Activated CD4-positive, alpha-beta T cell treated with anti-CD3 and anti-CD28 coated beads for 36 hours (primary cell): Measurements from ENCODE around the gene ZNF559. TPM values are rescaled to one million over a fixed set of nuclear protein-coding genes. Genes with fewer than 3 reads are reported as not detected.
A peak's percentile ranks its signal among the peaks of the same experiment; 100 is the strongest.

Source experiments
- ATAC-seq: fragments of 200-7000 bp; cut with Tn5 transposase; one replicate; pipeline ENCODE4 v1.10.0; 2021; ENCODE audit warnings: mild to moderate bottlenecking, moderate library complexity
- CTCF ChIA-PET: fragments of 350-600 bp; sonication (Branson Sonifier 250); formaldehyde crosslinking; loops from one replicate; lab custom pipeline; 2021; ENCODE audit warnings: antibody characterized with exemption; lab: Charles Lee
- POLR2A ChIA-PET: fragments of 350-600 bp; sonication (Branson Sonifier 250); formaldehyde crosslinking; loops from one replicate; lab custom pipeline; 2021; ENCODE audit warnings: antibody characterized with exemption, inconsistent platforms; lab: Charles Lee
- DNase-seq: peaks from one replicate; pipeline ENCODE4 v3.0.0-alpha.2; 2020
- H3K27ac Mint-ChIP-seq: one replicate; pipeline ENCODE4 v1.8.0; 2021; ENCODE audit warnings: mixed read lengths
- H3K27me3 Mint-ChIP-seq: one replicate; pipeline ENCODE4 v1.8.0; 2021; ENCODE audit warnings: mixed read lengths
- H3K36me3 Mint-ChIP-seq: one replicate; pipeline ENCODE4 v1.8.0; 2021; ENCODE audit warnings: low read depth, mixed read lengths
- H3K4me1 Mint-ChIP-seq: one replicate; pipeline ENCODE4 v1.8.0; 2021; ENCODE audit warnings: mixed read lengths
- H3K4me3 Mint-ChIP-seq: one replicate; pipeline ENCODE4 v1.8.0; 2021; ENCODE audit warnings: mild to moderate bottlenecking, moderate library complexity, mixed read lengths
- H3K9me3 Mint-ChIP-seq: one replicate; pipeline ENCODE4 v1.8.0; 2021; ENCODE audit warnings: low read depth, mixed read lengths
- intact Hi-C, 2 experiments: fragments of 100-400 bp; cut with DNase I in 1 of 2; cut with micrococcal nuclease in 1 of 2; formaldehyde crosslinking; loops; one replicate each; pipeline versions ENCODE4 v1.14.2 to v1.15.1; 2022 to 2024; cut with DNase I, micrococcal nuclease
- total RNA-seq, 2 experiments: library from RNA; stranded (reverse); gene quantifications; one replicate each; pipeline ENCODE4 v1.2.3, GENCODE V29; 2021

Gene ZNF559
- total RNA-seq, 2 experiments from 2014 or later, result 11.7 to 13.0 TPM

DNA sequence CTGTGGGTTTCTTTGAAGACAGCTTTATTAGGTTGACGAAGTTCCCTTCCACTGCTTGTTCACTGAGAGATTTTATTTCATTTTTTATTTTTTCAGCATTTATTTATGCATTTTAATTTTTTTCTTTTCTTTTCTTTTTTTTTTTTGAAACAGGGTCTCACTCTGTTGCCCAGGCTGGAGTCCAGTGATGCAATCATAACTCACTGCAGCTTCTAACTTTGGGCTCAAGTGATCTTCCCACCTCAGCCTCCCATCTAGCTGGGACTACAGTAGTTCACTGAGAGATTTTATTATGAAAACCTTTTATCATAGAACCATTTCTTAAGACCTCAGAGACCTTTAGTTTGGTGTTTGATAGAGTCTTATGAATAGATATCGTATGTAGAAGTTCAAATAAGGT, 28.5 kb downstream of the ZNF559 start:
- H3K9me3 Mint-ChIP-seq, result peaks cover 41% of the 10 kb centered on the region
- no peak overlapping the region for H3K4me3 Mint-ChIP-seq
- H3K27me3 Mint-ChIP-seq, result no peaks in the 10 kb centered on the region
- ATAC-seq (no peak), DNase-seq (no peak)
- H3K4me1 Mint-ChIP-seq, result no peaks in the 10 kb centered on the region
- H3K27ac Mint-ChIP-seq, result no peak overlapping the region
- POLR2A ChIA-PET, result no interaction called here
- CTCF ChIA-PET, result no interaction called here
- peaks cover 57% of the 10 kb centered on the region for H3K36me3 Mint-ChIP-seq
- intact Hi-C loops, result no loop called here

DNA sequence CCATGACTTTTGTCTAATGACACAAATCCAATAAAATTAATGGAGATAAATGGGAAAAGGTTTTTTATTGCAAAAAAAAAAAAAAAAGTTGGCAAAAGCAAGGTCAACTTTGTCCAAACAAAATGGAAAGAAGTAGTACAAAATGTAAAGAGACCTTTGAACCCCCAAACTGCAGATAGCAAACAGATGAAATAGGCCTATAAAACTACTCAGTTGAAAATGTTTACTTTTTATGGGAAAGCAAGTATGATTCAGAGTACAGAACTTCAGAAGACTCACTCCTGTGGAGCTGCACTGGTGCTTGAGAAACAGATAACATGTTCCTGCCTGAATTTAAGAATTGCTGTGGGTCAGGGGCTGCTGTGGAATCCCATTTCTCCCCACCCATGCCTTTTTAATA, 29.0 kb downstream of the ZNF559 start:
- H3K4me3 Mint-ChIP-seq, result no peak overlapping the region
- no peaks in the 10 kb centered on the region for H3K27me3 Mint-ChIP-seq
- POLR2A ChIA-PET, result no interaction called here
- peaks cover 59% of the 10 kb centered on the region for H3K36me3 Mint-ChIP-seq
- DNase-seq (no peak), ATAC-seq (no peak)
- peaks cover 42% of the 10 kb centered on the region for H3K9me3 Mint-ChIP-seq
- H3K27ac Mint-ChIP-seq, result no peak overlapping the region
- intact Hi-C loops, result no loop called here
- CTCF ChIA-PET, result no interaction called here
- no peaks in the 10 kb centered on the region for H3K4me1 Mint-ChIP-seq

- no peak for ATAC-seq
- POLR2A ChIA-PET, result no interaction called here
- intact Hi-C loops, result no loop called here
These were observed 30.7 kb downstream of the ZNF559 start for GRCh38 chr19:9354651-9355050.

GRCh38 chr19:9362905-9363304, 38.9 kb downstream of the ZNF559 start, which contains the start of gene ZNF177:
Gene ZNF177 (plus strand): TSS chr19:9363013. CDS start chr19:9378312, 15,299 bp downstream.
- H3K27me3 Mint-ChIP-seq, result peaks cover 4% of the 10 kb centered on the region
- H3K9me3 Mint-ChIP-seq, result peaks cover 48% of the 10 kb centered on the region
- ChIA-PET POLR2A (no interaction called here), CTCF (no interaction called here)
- peak; percentile 11 for DNase-seq
- H3K4me3 Mint-ChIP-seq, result no peak within 1 kb of the TSS
- no peak within 1 kb of the TSS for H3K27ac Mint-ChIP-seq
- no peak for ATAC-seq
- peaks cover 50% of the 10 kb centered on the region for H3K36me3 Mint-ChIP-seq
- no peaks in the 10 kb centered on the region for H3K4me1 Mint-ChIP-seq
- intact Hi-C loops, result no loop called here

More at GRCh38 chr19:9354651-9355050, 30.7 kb downstream of the ZNF559 start:
- peaks cover 58% of the 10 kb centered on the region for H3K36me3 Mint-ChIP-seq
- no peaks in the 10 kb centered on the region for H3K27me3 Mint-ChIP-seq
- H3K9me3 Mint-ChIP-seq, result peaks cover 38% of the 10 kb centered on the region
- CTCF ChIA-PET, result no interaction called here
- no peak for DNase-seq
- H3K4me1 Mint-ChIP-seq, result no peaks in the 10 kb centered on the region
- H3K27ac Mint-ChIP-seq, result no peak overlapping the region
- H3K4me3 Mint-ChIP-seq, result no peak overlapping the region

DNA sequence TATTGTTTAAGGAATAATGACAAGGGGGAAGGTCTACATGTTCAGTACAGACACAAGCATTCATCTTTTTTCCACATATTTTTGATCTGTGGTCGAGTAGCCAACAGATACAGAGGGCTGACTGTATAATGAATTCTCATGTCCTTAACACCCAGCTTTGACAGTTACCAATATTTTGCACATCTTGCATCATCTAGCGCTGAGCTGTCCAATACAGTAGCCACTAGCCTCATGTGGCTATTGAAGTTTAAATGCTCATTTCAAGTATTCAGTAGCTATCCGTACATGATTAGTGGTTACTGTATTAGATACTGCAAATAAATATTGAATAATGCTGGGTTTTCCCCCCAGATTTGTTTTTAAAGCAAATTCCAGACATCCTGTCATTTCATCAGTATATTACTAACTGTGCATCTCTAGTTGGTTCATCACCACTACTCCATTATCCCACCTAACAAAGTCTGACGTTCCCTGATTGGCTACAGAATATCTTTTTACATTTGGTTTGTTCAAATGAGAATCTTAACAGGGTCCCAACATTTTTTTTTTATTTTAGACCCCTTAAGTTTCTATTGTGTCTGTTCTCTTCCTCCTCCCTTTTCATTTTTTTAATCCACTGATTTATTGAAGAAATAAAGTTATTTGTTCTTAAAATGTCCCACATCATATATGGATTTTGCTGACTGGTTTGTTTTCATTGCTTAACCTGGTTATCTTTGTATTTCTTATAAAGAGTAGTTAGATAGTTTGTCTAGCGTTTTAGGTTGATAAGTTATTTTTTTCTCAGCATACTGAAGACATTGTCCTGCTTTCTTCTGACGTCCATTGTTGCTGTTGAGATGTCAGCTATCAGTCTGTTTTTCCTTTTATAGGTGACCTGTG, 47.0 kb downstream of the ZNF559 start:
- Mint-ChIP-seq H3K9me3 (peaks cover 40% of the 10 kb centered on the region), H3K27me3 (no peaks in the 10 kb centered on the region), H3K4me3 (no peak overlapping the region), H3K4me1 (no peaks in the 10 kb centered on the region), H3K27ac (no peak overlapping the region), H3K36me3 (peaks cover 53% of the 10 kb centered on the region)
- ChIA-PET POLR2A (no interaction called here), CTCF (interaction anchor here (0.5 kb wide), 1 partner anchor 681 kb away, joined by 3 read pairs; no protein-coding TSS in a partner anchor)
- ATAC-seq, result no peak
- intact Hi-C loops, result no loop called here
- no peak for DNase-seq

DNA sequence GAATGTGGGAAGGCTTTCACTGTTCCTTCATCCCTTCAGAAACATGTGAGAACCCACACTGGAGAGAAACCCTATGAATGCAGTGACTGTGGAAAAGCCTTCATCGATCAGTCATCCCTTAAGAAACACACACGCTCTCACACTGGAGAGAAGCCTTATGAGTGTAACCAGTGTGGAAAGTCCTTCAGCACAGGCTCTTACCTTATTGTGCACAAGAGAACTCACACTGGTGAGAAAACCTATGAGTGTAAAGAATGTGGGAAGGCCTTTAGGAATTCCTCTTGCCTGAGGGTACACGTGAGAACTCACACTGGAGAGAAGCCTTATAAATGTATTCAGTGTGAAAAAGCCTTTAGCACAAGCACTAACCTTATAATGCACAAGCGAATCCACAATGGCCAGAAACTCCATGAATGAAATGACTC, 57.4 kb downstream of the ZNF559 start:
- H3K4me1 Mint-ChIP-seq, result no peaks in the 10 kb centered on the region
- ATAC-seq (no peak), DNase-seq (no peak)
- H3K9me3 Mint-ChIP-seq, result peaks cover 62% of the 10 kb centered on the region
- ChIA-PET CTCF (no interaction called here), POLR2A (no interaction called here)
- no peak overlapping the region for H3K4me3 Mint-ChIP-seq
- intact Hi-C loops, result no loop called here
- no peak overlapping the region for H3K27ac Mint-ChIP-seq
- H3K27me3 Mint-ChIP-seq, result no peaks in the 10 kb centered on the region
- H3K36me3 Mint-ChIP-seq, result peaks cover 91% of the 10 kb centered on the region

Other genes starting within 250 kb of the ZNF559 start
- not detected for gene OR1M1, start 237.1 kb upstream of the ZNF559 start, total RNA-seq
- gene OR7G2, start 216.7 kb upstream of the ZNF559 start, total RNA-seq, result not detected
- not detected for gene OR7G1, start 208.4 kb upstream of the ZNF559 start, total RNA-seq
- not detected for gene OR7G3, start 197.2 kb upstream of the ZNF559 start, total RNA-seq
- 10 to 100 TPM; 39.0 to 39.8 TPM for gene ZNF317, start 183.8 kb upstream of the ZNF559 start, total RNA-seq
- under 1 TPM; 0.05 to 0.09 TPM for gene OR7D2, start 145.2 kb upstream of the ZNF559 start, total RNA-seq
- gene OR7D4, start 104.6 kb upstream of the ZNF559 start, total RNA-seq, result not detected
- not detected for gene OR7E24, start 73.2 kb upstream of the ZNF559 start, total RNA-seq
- gene ZNF699, start 14.3 kb upstream of the ZNF559 start, total RNA-seq, result 1 to 10 TPM; 6.7 to 7.1 TPM
- 1 to 10 TPM in 1 of 2 experiments, under 1 TPM in 1; 0.94 to 1.0 TPM for gene ZNF177, start 38.8 kb downstream of the ZNF559 start, total RNA-seq
- gene ZNF266, start 111.4 kb downstream of the ZNF559 start, total RNA-seq, result 10 to 100 TPM; 17.1 to 22.4 TPM
- under 1 TPM in 1 of 2 experiments, not detected in 1; 0.25 TPM for gene ZNF560, start 174.4 kb downstream of the ZNF559 start, total RNA-seq
- gene ZNF426, start 214.5 kb downstream of the ZNF559 start, total RNA-seq, result 10 to 100 TPM; 10.4 to 12.3 TPM